ENCODE results near the gene OLFML3.

DNA sequence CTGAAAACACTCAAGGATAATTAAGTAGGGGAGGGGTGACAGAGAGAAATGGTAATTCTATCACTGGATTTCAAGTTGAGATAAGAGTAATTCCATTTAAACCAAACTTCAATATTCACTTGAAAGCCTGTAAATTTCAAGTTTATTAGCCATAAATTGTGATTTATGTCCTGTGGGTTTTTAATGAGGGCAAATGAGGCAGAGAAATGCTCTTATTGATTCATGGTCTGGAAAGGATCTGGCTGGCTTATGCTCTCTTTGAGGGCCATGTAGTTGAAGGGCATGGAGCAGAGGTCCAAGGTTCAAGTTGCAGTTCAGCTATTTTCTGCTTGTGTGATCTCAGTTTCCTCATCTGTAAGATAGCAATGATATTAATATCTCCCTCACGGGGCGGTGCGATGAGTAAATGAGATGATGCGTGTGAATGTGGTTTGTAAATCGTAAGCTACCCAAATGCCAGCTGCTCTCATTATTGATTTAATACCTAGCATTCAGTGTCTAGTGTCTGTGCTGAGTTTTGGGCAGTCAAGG lies 12.3 kb downstream of the OLFML3 start:
- TF ChIP-seq CTCF (IDR thresholded peaks at IDR 0.05) (no peak), POLR2A (IDR thresholded peaks at IDR 0.05) (no peak)
